H1 (cell line): ENCODE results near the gene NAA10.

Experiments used
- BACH1 ChIP-seq: IDR thresholded peaks from 2 replicates; pipeline ENCODE4 v1.6.1; 2012; ENCODE audit warnings: low read length, improper control_type of control experiment
- CTCF ChIP-seq, 3 experiments: IDR thresholded peaks; 1 replicate in 2 of 3; 2 replicates in 1 of 3; pipeline versions ENCODE4 v1.5.1 to v1.6.1; 2011; ENCODE audit warnings: low read length in 3 of 3, mild to moderate bottlenecking in 3 of 3, inconsistent platforms in 2 of 3, low read depth in 1 of 3, moderate library complexity in 1 of 3; ENCODE audit not compliant: insufficient read depth in 1 of 3; ENCODE audit errors: control extremely low read depth in 1 of 3
- GABPA ChIP-seq: IDR thresholded peaks from 2 replicates; pipeline ENCODE4 v1.6.1; 2011; ENCODE audit warnings: mild to moderate bottlenecking, low read length, moderate library complexity, borderline replicate concordance; ENCODE audit not compliant: insufficient read depth
- NANOG ChIP-seq: IDR thresholded peaks from 2 replicates; pipeline ENCODE4 v1.6.1; 2011; ENCODE audit warnings: low read length, low read depth, mild to moderate bottlenecking, inconsistent platforms; ENCODE audit not compliant: insufficient read depth, poor library complexity, severe bottlenecking
- POLR2A ChIP-seq, 2 experiments: IDR thresholded peaks; 1 replicate in 1 of 2; 2 replicates in 1 of 2; pipeline ENCODE4 v1.6.1; 2011; ENCODE audit warnings: low read depth in 2 of 2, low read length in 2 of 2, mild to moderate bottlenecking in 2 of 2; ENCODE audit errors: control extremely low read depth in 1 of 2
- RNF2 ChIP-seq: fragments of 200-900, 300-1000 bp; sonication (generic); IDR thresholded peaks from 2 replicates; pipeline ENCODE4 v1.7.1; 2016; ENCODE audit warnings: borderline replicate concordance, low read depth, mild to moderate bottlenecking, antibody characterized with exemption, low read length; ENCODE audit not compliant: poor library complexity, severe bottlenecking; ENCODE audit errors: missing control alignments
- SAP30 ChIP-seq: fragments of 300-600 bp; sonication (generic); IDR thresholded peaks from 2 replicates; pipeline ENCODE4 v1.7.1; 2012; ENCODE audit warnings: low read length, moderate library complexity, mild to moderate bottlenecking, inconsistent platforms; ENCODE audit not compliant: insufficient read depth, insufficient replicate concordance
- SP4 ChIP-seq: IDR thresholded peaks from 2 replicates; pipeline ENCODE4 v1.6.1; 2012; ENCODE audit warnings: low read length, inconsistent platforms
- TAF1 ChIP-seq: IDR thresholded peaks from 2 replicates; pipeline ENCODE4 v1.6.1; 2011; ENCODE audit warnings: mild to moderate bottlenecking, low read depth, low read length
- USF2 ChIP-seq: IDR thresholded peaks from 2 replicates; pipeline ENCODE4 v1.6.1; 2011; ENCODE audit warnings: low read length, improper control_type of control experiment

- TF ChIP-seq POLR2A (IDR thresholded peaks at IDR 0.05; ENCODE audit: control extremely low read depth in 1 of 2, low read depth in 2 of 2, low read length in 2 of 2) (peak in 1 of 2 experiments; percentile 64; a peak in 2 of 3 replicates), SP4 (no peak), CTCF (IDR thresholded peaks at IDR 0.05; ENCODE audit: control extremely low read depth in 1 of 3, insufficient read depth in 1 of 3, low read depth in 1 of 3, low read length in 3 of 3) (no peak), BACH1 (no peak), USF2 (no peak), RNF2 (no peak), SAP30 (no peak), NANOG (no peak), GABPA (no peak), TAF1 (peak; percentile 91)
Measured at GRCh38 chrX:153971450-153972367, 36.9 kb upstream of the NAA10 start, which contains the start of gene HCFC1.
